Neural cell (in vitro differentiated cells): ENCODE results near the gene SLC66A2.

Experiments
- CTCF ChIP-seq: fragments of 450-650 bp; IDR thresholded peaks from 2 replicates; pipeline ENCODE4 v1.5.1; 2014; ENCODE audit warnings: antibody characterized with exemption, mild to moderate bottlenecking, moderate library complexity; ENCODE audit not compliant: poor library complexity, severe bottlenecking
- EP300 ChIP-seq: fragments of 450-650 bp; conservative IDR thresholded peaks from 2 replicates; pipeline ENCODE4 v1.6.1; 2014; ENCODE audit warnings: antibody characterized with exemption, mild to moderate bottlenecking, moderate library complexity; ENCODE audit not compliant: poor library complexity, severe bottlenecking
- SMC3 ChIP-seq: fragments of 450-650 bp; conservative IDR thresholded peaks from 2 replicates; pipeline ENCODE4 v1.6.1; 2014; ENCODE audit warnings: antibody characterized with exemption, mild to moderate bottlenecking, moderate library complexity; ENCODE audit not compliant: poor library complexity
- TAF1 ChIP-seq: IDR thresholded peaks from 2 replicates; pipeline ENCODE4 v1.6.1; 2012; ENCODE audit warnings: low read depth

GRCh38 chr18:79883461-79884293 lies 67.8 kb downstream of the SLC66A2 start:
- TF ChIP-seq CTCF (no peak), TAF1 (no peak), EP300 (no peak), SMC3 (no peak)
